Anterior cingulate cortex (tissue), 58 donors: ENCODE data around the gene KLHL40.
A peak's percentile ranks its signal among the peaks of the same experiment; 100 is the strongest.

Source experiments
- DNase-seq, 58 donors: peaks; one replicate each; lab custom pipeline; 2025; lab: John Stamatoyannopoulos, UW

Gene KLHL40, protein sequence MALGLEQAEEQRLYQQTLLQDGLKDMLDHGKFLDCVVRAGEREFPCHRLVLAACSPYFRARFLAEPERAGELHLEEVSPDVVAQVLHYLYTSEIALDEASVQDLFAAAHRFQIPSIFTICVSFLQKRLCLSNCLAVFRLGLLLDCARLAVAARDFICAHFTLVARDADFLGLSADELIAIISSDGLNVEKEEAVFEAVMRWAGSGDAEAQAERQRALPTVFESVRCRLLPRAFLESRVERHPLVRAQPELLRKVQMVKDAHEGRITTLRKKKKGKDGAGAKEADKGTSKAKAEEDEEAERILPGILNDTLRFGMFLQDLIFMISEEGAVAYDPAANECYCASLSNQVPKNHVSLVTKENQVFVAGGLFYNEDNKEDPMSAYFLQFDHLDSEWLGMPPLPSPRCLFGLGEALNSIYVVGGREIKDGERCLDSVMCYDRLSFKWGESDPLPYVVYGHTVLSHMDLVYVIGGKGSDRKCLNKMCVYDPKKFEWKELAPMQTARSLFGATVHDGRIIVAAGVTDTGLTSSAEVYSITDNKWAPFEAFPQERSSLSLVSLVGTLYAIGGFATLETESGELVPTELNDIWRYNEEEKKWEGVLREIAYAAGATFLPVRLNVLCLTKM

DNA sequence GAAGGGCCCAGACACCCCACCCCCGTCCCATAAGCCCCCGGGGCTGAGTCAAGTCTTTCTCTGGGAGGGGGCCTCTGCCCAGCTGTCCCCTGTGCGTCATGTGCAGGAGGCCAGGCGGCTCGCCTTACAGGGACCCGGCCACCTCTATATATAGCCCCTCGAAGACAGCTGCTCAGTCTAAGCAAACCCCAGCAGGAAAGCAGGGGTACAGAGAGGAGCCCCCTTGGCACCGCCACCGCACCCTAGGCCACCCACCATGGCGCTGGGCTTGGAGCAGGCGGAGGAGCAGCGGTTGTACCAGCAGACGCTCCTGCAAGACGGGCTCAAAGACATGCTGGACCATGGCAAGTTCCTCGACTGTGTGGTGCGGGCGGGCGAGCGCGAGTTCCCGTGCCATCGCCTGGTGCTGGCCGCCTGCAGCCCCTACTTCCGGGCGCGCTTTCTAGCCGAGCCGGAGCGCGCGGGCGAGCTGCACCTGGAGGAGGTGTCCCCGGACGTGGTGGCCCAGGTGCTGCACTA, at the start of gene KLHL40:
TSS of gene KLHL40 (plus strand) at position 175 of the 519 bp plus-strand sequence. CDS start at position 257, 82 bp downstream.
- no peak for DNase-seq

DNA sequence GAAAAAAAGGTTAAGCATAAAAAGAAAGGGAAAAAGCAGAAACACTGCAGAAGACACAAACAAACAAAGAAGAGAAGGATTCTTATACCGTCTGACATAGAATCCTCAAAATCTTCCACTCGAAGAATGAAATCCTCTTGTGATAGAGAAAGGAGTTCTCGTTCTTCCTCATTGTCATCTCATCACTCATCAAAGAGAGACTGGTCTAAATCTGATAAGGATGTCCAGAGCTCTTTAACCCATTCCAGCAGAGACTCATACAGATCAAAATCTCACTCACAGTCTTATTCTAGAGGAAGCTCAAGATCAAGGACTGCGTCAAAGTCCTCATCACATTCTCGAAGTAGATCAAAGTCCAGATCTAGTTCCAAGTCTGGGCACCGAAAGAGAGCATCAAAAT, 48.3 kb upstream of the KLHL40 start:
- DNase-seq: no peak

DNA sequence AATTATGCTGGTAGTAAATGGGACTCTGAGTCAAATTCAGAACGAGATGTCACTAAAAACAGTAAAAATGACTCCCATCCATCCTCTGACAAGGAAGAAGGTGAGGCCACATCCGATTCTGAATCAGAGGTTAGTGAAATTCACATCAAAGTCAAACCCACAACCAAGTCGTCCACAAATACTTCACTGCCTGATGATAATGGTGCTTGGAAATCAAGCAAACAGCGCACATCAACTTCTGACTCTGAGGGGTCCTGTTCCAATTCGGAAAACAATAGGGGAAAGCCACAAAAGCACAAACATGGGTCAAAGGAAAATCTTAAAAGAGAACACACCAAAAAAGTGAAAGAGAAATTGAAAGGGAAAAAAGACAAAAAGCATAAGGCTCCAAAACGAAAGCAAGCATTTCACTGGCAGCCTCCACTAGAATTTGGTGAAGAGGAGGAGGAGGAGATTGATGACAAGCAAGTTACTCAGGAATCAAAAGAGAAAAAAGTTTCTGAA, 46.9 kb upstream of the KLHL40 start:
- no peak for DNase-seq

DNA sequence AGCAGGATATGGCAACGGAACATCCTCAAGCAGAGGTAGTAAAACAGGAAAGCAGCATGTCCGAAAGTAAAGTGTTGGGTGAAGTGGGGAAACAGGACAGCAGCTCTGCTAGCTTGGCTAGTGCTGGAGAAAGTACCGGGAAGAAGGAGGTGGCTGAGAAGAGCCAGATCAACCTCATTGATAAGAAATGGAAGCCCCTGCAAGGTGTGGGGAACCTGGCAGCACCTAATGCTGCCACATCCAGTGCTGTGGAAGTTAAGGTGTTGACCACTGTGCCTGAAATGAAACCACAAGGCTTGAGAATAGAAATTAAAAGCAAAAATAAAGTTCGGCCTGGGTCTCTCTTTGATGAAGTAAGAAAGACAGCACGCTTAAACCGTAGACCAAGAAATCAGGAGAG, 46.1 kb upstream of the KLHL40 start:
- no peak for DNase-seq

DNA sequence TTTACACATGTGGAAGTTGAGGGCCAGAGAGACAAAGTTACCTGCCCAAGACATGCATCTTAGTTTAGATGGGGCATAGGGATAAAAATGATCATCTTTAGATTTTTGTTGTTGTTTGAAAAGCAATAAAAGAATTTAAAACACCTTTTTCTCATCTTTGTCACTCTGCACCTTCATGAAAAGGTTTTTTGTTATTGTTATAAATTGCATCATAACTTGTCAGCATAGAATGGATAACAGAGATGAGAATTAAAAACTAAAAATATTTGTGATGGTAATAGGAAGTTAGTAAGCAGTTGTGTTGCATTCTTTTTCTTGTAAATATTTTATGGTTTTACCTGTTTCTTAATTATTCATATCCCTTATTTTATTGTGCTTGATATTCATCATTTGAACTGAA, 45.2 kb upstream of the KLHL40 start:
- DNase-seq: no peak

DNA sequence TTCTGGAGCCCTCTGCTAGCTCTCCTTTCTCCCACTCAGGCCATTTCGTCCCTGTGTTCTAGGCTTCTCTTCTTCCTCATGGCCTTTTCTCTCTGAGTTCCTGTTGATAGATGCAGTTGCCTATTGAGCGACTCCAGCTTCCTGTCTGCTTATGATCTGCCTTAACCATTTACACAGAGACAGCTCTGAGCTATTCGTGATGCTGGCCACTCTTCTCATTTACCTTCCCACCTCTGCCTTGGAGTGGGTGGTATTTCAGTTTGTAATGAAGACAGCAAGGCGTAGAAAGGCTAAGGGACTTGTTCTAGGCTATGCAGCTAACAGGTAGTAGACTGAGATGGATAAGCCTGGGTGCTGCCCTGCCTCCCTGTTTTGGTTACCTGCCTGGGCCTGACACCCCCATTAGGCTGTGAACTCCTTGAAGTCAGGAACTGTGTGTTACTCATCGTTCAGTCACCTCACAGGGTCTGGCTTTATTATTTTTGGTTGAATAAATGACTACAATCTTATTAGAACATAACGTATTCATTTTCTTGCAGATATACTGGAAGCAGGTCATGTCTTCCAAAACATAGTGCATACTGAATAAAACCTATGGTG, 44.5 kb upstream of the KLHL40 start:
- no peak for DNase-seq

DNA sequence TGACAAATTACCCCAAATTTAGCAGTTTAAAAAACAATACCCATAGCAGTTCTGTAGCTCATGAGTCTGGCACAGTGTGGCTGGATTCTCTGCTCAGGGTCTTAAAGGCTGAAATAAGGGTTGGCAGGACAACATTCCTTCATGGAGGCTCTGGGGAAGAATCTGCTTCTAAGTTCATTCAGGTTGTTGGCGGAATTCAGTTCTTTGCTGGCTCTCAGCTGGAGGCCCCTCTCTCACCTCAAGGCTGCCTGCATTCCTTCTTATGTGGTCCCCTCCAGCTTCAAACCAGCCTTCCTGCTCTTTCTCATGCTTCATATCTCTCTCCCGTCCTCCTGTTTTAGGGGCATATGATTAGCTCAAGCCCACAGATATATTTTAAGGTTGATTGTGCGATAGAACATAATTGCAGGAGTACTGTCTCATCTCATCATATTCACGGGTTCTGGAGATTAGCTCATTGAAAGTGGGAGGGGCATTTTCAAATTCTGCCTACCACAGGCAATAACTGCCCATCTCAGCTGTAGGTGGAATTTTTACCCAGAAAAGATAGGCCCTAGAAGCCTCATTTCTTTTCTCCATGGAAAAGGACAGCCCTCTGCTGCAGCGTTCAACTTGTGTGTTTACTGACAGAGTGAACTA, 37.4 kb upstream of the KLHL40 start:
- DNase-seq: no peak

DNA sequence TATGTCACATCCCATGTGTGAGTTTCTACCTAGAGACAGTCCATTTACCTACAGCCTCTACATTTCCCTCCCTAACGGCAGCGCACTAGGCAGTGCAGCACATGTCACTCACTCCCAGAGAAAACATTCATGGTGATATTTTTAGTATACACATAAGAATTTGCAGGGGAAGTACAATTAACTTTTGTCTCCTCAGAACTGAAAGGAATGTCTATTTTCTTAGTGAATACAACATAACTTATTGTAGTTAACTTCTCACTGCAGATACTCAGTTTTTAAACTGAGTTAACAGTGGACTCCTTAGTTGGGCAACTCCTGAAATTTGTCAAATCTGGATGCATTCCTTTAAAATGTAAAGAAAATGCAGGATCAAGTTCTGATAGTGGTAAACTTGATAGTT, 36.3 kb upstream of the KLHL40 start:
- DNase-seq: no peak

DNA sequence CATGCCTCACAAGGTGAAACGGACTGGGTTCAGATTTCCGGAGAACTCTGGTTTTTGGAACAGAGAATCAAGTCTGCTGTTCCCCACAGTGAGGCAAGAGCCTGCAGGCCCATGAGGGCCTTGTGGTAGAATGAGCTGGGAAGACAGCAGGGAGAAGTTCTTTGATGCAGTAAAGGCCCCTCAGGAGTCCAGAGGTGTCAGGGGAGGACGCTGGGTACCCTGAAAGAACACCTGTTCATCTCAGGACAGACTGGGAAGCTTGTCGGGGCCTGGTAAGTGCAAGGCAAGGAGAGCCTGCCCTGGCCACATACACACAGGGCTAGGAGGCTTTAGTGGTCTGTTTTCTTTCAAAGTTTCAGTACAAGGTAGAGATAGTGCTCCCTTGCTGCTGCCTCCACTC, 35.6 kb upstream of the KLHL40 start:
- DNase-seq: no peak

DNA sequence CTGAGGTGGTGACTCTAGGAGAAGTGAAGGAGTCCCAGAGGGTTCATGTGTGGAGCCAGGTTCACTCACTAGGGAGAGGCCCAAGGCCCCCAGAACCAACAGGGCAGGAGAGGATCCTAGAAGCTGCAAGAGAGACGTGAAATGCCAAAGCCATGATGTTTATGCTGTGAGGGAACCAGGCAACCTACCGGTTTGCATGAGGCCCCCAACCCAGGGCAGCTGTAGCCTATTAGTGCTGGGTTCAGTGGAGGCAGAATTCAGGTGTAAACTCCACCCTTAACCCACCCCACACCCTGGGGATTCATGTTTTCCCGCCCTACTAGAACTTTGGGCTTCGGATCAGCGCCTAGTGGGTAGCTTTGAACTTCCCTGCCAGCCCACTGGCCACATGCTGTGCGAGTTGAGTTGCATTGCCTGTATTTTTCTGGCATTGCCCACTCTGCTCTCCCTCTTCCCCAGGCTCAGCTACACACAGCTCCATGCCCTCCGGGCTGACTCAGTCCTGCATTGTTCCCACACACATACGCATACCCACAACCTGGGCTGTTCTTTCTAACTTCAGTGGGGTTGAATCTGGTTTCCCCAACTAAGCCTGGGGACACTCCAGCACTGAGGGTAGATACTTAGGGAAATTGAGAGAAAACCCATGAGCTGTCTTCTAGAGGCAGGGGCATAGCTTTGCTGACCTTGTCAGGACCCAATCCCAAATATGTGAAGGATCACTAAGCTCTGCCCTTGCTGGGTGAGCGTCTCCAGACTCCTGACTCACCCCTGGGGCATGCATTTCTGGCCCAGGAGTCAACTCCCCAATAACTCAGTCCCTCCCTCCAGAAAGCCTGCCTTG, 33.9 kb upstream of the KLHL40 start:
- peak in 2 of 58 donors; percentile 27 to 33 for DNase-seq

DNA sequence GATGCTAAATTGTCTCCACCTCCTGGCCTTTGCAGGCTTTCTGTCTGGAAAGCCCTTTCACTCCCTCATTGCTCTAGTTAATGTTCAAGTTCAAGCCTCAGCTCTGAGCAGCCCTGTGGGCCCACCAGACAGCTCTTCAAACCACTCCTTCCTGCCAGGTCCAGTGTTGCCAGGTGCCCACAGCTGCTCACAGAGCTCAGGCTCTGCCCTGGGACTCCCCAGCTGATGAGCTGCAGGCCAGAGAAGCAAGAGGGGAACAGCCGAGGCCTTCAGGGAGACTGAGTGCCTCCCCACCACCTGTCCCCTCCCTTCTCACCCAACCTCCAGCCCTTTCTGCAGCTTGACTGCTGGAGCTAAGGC, 33.1 kb upstream of the KLHL40 start:
- no peak for DNase-seq

DNA sequence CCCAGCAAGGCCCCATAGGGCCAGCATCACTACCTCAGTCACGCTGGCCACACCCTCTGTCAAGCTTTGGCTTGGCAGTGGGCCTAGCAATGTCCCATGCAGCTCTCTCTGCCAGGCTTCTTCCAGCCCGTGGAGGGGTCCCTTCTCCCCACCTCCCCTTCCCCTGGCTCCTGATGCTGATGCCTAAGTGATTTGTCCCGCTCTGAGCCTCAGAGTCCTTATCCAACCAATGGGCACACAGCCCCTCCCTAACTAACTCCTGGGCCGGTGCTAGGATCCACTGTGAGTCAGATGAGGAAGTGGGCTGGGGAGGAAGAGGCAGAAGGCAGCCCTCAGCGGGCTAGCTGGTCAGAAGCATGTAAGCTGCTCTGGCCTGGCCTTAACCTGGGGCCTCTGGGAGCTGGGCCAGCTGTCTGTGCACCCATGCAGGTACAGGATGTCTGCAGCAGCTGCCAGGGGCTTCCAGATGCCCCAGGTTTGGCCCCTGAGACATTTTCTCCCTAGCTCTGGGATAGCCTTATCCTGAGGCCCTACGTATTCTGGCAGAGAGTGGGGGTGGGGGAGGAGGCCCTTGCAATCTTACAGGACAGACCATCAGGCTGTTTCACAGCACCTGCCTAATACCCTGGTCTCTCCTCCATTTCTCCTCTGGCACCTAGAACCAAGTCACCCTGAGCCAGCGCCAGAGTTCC, 32.6 kb upstream of the KLHL40 start:
- peak in 15 of 58 donors; percentile 33 to 75 (median 62) for DNase-seq

DNA sequence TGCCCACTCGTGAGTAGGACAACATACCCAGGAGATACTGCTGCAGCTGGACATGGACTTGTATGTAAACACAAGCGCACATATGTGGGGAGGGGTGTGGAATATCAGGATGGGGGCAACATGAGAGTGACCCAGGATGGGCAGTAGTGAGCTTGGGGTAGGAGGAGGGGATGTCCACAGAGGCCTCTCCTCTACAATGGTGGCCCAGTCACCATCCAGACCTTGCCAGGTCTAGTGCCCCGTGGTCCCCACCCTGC, 32.1 kb upstream of the KLHL40 start:
- peak in 1 of 58 donors; percentile 70 for DNase-seq

DNA sequence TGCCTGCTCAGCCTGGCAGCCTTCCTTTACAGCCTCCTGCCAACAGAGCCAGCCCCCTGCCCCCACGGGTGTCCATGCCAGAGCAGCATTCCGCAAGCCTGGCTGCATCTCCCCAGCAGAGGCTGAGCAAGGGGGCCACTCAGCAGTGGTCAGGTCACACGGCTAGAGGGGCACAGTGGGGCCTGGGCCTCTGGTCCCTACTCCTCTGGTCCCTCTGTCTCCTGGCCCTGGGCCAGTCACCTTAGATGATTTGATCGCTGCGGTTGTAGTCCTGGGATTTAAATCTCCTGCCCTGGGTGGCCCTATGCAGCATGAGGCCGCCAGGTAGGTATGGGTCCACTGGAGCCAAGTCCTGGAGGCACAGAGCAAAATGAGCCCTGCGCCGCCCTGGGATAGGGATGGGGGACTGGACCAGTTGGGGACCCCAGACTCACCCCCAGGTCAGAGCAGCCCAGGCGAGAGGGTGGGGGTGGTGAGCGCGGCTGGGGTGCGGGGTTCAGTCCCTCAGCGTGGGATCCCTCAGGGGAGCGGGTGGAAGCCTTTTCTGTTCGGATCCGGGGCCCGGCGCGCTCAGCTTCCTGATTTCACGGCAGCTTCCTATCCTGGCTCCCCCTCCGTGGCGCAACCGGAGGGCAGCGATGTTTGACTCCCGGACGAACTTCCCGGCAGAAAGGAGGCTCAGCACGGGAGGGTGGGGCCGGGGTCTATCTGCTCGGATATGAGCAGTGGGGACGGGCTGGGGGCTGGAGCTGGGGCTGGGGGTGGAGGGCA, 31.6 kb upstream of the KLHL40 start, which contains the start of gene ZBTB47:
TSS of gene ZBTB47 (plus strand) at position 138 of the 771 bp plus-strand sequence. CDS start 4,659 bp downstream, outside the sequence.
- peak in 45 of 58 donors; percentile 34 to 83 (median 65) for DNase-seq

DNA sequence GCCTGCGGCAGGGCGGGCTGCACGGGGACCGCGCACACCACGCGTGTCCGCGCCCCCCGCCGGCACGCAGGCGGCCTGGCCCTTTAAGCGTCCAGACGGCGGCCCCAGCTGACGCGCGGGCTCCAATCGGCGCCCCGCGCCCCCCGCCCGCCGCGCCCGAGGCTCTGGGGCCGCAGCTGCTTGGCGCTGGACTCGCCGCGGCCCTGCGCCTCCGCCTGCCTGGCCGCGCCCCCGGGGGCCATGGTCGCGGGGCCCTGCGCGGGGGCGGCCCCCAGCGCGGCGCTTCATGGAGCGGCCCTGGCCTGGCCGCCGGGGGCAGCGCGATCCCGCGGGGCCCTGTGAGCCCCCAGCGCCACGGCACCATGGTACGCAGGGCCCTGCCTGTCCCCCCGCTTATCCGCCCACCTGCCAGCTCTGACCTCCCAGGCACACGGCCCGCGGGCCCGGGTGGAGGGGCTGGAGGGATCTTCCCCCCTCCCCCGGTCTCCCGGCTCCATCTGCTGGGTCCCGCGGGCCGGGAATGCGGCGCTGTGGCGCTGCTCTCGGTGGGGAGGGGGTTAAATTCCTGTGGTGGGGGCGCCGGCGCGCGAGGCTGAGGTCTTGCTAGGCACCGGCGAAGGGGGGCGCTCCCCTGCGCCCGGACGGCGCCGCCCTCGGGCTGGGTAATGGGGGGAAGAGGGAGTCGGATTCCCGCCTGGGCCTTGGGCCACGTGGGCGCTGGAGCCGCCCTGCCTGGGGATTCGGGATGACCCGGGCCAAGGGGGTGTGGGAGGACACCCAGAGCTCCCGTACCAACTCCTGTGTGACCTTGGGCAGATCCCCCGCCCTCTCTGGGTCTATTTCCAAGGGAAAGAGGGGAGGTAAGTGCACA, 30.8 kb upstream of the KLHL40 start:
- DNase-seq: peak in 44 of 58 donors; percentile 41 to 79 (median 65)

DNA sequence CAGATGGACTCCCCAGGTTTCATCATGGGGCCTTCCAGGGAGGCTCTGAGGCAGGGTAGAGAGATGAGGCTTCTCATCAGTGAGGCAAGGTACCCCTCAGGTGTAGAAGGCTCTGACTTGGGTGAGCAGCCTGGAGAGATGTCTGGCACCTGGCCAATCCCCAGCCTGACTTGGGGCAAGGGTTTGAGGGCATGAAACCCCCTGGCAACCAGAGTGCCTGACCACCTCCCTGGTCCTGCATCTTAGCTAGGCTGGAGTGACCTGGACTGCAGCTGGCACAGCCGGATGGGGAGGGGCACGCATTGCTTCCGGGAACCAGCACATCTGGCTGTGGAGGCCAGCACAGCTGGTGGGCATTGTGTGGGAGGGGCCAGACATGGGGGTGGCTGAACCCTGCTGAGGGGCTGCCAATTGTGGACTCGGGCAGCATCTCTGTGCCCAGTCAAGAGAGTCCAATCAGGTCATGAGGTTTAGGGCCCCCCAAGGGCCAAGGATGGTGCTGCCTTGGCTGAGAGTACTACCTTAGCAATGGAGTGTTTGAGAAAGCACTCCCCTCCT, 29.9 kb upstream of the KLHL40 start:
- peak in 8 of 58 donors; percentile 42 to 73 (median 49) for DNase-seq
